ENCODE results near the gene TTLL8.

The TTLL8 gene

DNA sequence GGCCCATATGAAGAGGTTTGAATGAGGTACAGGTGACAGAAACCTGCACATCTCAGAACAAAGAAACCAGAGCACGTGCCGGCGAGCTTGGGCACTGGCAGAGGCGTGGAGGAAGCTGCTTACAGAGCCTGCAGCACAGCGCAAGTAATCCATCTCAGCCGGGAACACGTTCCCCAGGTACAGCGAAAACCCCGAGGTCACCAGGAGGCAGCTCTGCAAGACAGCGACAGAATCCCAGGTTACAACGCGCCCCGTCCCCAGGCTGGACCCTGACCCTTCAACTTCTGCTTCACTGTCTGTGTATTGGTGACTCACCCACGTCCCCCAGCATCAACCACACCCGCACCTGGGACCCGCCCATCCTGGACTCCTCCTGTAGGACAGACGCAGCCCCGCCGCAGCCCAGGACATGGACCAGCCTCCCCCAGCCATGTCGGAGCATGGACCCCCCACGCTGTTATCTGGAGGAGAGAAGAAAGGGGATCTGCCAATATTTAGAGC, 24.9 kb upstream of the TTLL8 start:
- DNase-seq (ENCODE audit: low read depth), result no peak

DNA sequence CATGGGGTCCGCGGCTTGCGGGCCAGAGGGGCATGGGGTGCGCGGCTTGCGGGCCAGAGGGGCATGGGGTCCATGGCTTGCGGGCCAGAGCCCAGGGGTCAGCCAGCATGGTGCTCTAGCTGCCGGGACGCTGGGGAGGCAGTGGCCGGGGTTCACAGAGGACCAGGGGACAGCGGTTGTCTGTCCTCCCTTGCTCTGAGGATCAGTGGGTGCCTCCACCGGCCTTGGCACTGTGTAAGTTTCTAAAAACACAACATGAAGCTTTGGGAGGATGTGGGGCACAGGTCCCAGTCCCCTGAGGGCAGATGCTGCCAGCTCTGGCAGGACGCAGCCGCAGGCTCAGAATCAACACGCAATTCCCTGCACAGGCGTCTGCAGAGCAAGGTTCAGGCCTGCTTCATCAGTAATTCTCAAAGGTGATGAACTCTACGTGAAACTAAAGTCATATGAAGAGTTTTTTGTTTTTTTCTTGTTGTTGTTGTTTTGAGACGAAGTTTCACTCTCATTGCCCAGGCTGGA, 24.2 kb upstream of the TTLL8 start:
- DNase-seq (ENCODE audit: low read depth), result no peak

DNA sequence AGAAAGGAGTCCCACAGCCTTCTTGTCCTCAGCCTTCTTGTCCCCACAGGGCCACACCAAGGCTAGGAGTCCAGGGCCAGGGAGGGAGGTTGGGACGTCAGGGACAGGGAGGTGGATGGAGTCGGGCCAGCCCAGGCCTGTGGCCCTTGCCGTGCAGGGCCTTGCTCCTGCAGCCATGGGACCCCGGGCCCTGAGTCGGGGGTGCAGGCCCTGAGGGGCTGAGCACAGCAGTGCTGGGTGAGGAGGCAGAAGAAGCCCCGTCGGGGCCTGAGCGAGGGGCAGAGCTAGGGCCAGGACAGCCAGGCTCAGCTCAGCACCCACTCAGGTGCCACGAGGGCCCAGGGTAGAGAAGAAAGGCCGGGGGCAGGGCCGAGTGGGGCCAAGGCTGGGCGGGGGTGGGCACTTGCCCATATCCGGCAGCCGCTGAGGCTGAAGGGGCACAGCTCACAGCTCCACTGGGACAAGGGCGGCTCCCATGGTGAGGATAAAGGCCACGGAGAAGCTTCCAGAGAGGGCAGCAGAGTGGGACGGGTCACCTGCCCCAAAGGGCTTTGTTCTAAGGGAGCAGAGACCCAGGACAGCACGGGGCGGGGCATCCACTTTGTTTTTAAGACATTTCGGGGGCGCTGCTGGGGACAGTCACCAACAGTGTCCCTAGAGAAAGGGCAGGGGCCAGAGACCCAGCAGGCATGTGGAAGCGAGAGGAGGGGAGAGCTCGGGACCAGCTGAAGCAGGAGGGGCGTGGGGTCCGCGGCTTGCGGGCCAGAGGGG, 23.5 kb upstream of the TTLL8 start:
- no peak for DNase-seq (ENCODE audit: low read depth)

DNA sequence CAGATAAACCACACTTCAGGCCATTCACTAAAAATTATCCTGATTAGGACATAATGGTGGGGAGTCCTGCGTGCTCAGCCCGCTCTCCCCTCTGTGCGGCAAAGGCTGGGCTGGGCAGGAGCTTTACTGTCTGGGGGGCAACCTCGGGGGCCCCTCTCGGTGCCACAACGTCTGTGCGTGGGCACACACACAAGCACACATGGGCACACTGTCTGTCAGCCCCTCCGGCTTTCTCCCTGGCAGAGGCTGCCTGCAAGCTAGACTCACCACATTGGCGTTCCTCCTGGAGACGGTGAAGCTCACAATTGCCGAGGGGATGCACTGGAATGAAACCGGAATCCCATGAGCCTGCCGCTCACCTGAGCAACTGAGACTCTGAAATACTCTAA, 22.0 kb upstream of the TTLL8 start:
- DNase-seq (ENCODE audit: low read depth), result no peak

DNA sequence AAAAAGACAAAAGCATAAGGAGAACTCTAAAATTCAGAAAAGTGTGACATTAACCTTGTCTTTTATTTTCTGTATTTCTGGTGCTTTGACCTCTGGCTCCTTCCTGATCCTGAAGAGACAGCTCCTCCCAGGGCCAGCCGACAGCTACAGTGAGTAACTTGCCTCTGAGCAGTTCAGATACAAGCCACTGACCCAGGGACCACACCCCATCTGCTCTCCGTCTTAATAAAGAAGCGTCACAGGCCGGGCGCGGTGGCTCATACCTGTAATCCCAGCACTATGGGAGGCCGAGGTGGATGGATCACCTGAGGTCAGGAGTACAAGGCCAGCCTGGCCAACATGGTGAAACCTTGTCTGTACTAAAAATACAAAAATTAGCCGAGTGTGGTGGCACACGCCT, 20.7 kb upstream of the TTLL8 start:
- DNase-seq (ENCODE audit: low read depth), result no peak

DNA sequence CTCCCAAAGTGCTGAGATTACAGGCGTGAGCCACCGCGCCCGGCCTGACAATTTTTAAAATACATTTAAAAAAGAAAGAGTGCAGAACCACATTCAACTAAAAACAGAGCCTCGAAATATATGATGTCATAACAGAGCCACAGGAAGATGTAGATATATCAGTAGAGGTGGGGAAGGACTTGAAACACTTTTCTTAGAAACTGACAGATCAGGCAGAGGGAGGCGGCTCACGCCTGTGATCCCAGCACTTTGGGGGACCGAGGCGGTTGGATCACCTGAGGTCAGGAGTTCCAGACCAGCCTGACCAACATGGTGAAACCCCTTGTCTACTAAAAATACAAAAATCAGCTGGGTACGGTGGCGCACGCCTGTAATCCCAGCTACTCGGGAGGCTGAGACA, 20.1 kb upstream of the TTLL8 start:
- no peak for DNase-seq (ENCODE audit: low read depth)

DNA sequence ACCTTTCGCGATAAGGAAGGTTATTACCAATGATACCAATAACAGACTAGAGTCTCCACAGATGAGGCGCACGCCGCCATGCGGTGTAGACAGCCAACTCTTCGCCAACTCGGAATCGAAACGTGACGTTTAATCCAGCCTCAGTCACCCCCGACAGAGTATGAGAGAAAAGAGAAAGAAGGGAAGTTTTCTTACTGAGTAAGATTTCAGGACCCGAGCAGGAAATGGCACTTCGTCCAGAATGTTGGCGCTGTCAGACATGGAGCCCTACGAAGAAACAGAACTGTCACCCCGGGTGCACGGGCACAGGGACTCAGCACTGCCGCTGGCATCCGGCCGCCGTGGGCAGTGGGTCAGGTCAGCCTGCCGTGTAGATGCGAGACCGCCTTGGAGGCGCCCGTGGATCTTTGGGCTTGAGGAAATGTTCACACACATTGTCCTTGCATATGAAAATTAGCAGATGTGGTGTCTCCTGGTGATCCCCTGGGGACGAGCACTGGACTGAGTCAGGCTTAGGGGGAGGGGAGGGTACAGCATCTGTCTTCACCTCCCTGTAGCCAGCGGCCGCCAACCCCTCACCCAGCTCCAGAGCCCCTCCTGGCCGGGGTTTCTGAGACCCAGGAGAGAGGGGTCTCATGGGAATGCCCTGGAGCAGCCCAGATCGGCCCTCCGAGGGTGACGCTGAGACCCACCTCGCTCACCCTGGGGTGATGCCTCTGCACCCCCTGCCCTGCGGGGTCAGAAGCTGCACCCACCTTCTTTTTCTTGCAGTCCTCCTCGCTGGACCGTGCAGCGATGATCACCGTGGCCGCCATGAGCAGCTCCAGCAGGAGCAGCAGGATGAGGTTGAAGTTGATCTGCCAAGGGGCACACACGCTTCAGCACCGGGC, 18.8 kb upstream of the TTLL8 start:
- DNase-seq (ENCODE audit: low read depth), result no peak

DNA sequence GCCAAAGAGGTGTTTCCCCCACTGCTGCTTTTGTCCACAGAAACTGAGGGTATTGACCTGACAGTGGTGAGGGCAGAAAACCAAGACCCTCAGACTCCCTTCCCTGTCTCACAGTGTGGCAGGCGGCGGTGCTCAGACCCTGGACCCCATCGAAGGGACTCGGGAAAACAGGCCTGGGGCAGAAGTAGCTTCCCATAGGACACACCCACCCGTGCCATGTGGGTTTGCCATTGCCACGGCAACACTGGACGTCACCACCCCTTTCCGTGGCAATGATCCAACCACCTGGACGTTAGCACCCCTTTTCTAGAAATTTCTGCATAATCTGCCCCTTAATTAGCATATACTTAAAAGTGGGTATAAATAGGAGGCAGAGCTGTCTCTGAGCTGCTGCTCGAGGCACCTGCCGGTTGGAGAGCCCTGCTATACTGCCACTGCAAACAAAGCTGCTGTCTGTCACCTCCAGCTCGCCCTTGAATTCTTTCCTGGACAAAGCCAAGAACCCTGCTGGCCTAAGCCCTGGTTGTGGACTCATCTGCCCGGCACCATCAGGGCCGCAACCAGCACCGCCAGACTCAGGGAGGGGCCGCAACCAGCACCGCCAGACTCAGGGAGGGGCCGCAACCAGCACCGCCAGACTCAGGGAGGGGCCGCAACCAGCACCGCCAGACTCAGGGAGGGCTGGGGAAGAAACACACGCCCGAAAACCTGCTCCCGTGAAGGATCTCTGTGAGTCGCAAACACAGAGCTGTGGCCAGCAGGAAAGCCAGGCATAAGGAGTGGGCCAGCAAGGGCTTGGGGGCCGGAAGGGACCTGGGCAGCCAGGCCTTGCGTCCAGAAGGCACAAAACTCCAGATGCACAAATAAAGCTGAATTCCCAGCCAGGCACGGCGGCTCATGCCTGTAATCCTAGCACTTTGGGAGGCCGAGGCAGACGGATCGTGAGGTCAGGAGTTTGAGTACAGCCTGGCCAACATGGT, 16.7 kb upstream of the TTLL8 start:
- DNase-seq (ENCODE audit: low read depth), result no peak

DNA sequence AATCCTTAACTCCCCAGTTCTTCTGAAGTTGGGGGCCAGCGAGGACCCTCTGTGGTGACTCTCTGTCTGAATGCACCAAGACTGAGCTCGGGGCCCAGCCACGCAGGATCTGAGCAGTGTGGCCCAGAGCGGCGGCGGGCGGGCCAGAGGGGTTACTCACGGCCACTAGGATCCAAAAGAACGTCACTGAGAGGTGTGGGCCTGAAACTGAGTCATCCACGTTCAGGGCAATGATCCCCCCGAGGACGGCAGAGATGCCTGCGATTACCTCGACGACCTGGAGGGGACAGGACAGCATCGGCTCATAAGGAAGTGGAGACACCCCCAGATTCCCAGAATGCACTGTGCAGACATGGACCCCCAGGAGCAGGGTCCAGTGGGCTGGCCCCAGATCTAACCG, 16.0 kb upstream of the TTLL8 start:
- DNase-seq (ENCODE audit: low read depth), result no peak

DNA sequence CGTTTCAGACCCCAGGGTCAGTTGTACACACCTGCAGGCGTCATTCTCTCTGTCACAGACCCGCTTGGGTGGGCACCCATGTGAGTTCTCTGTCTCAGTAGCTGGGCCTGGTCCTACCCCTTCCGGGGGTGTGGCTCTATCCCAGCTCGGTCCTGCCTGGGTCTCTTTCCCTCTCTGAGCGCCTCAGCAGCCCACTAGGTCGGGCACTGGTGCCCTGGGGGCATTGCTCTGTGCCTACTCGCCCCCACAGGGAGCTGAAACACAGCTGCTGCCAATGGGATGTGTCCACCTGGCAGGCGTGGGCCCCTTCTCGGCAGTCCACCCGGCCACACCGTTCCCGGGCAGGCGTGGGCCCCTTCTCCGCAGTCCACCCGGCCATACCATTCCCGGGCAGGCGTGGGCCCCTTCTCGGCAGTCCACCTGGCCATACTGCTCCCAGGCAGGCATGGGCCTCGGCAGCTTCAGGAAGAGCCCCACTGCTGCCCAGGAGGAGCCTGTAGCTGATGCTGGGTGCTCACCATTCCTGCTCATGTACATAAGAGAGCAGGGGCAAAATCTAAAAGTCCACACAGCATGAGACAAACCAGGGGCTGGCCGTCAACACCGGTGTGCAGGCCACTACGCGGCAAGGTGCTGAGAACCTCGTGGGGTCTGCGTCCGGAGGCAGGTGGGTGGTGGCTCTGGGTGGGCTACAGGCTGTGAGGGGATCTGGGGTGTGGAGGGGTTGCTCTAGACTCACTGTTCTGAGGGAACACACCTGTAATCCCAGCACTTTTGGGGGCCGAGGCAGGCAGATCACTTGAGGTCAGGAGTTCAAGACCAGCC, 14.8 kb upstream of the TTLL8 start:
- no peak for DNase-seq (ENCODE audit: low read depth)

DNA sequence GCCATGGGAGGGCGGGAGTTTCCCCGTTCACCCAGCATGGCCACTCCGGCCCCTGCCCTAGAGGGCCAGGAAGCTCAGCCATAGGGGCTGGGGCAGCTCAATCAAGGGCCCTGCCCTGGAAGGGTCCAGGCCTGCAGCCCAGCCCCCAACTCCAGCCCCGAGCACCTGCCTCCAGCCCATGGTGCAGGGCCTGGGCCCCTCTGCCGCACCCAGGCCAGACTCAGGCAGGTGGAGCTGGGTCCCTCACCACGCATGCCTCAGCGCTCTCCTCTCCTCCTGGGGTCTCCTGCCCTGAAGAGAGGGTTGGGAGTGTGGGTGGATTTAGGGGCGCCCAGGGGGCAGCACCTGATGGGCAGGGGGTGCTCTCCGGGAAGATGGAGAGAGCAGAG, 14.1 kb upstream of the TTLL8 start:
- DNase-seq (ENCODE audit: low read depth), result no peak

DNA sequence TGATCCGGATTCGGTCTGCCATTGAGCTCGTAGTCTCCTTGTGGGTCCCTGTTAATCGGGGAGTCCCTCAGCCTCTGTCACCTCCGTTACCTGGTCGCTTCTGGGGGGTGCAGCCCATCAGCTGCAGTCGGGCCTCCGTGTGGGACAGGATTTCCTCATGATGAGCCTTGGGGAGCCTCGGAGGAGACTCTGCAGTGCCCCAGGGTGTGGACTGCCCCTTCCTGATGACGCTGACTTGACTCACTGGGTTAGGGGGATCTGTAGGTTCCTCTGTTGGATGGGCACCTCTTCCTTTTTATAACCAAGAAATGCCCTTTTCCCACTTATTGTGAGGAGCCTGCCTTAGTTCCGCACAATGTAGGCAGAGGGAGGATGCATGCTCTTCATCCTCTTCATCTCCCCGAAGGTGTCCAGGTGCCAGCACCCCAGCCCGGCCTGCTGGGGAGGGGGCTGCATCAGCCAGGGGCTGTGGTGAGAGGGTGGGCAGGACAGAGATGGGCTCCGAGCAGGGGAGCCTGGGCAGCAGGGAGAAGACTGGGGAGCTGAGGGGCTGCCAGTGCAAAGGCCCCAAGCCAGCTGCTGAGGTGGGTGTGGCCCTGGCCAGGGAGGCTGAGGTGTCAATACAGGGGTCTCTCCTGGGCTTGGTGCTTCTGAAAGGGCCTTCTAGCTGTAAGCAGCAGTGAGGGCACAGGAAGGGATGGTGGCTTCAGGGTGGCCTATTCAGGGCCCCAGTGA, 13.5 kb upstream of the TTLL8 start:
- DNase-seq (ENCODE audit: low read depth), result no peak

DNA sequence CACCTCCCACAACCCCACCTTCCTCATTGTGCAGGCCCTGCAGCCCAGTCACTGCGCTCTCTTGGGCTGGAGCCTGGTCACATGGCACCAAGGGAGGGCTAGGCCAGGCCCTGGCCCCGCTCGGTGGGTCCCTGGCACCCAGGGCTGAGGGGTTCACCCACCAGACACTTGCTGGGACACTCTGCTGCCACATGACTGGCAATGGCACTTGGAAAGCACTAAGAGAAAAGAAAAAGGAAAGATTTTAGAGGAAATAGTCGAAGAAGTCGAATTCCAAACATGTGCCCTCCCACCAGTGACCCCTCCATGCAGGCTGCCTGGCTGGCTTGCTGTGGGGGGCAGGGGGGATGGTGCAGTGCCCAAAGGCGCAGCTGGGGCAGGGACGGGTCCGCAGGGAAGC, 12.3 kb upstream of the TTLL8 start:
- no peak for DNase-seq (ENCODE audit: low read depth)

DNA sequence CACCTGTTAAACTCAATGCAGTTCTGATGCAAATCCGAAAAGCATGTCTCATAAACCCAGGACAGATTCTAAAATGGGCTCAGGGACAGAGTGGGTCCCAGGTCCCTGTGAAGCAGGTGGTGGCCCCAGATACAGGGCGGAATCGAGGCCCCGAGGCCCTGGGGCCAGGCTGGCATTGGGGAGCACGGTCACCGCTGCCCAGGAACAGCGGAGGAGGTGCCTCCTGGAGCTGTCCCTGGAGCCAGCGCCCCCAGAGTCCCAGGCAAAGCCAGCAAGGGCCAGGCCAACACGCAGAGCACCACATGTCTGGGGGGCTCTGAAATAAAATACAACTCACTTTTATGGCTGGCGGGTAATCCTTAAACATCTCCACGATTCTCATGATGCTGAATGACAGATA, 10.0 kb upstream of the TTLL8 start:
- DNase-seq (ENCODE audit: low read depth), result no peak

DNA sequence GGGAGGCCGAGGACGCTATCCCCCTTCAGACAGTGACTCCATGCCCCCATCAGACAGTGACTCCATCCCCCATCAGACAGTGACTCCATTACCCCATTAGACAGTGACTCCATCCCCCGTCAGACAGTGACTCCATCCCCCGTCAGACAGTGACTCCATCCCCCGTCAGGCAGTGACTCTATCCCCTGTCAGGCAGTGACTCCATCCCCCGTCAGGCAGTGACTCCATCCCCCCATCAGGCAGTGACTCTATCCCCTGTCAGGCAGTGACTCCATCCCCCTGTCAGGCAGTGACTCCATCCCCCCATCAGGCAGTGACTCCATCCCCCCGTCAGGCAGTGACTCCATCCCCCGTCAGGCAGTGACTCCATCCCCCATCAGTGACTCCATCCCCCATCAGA, 9.1 kb upstream of the TTLL8 start:
- DNase-seq (ENCODE audit: low read depth), result no peak

DNA sequence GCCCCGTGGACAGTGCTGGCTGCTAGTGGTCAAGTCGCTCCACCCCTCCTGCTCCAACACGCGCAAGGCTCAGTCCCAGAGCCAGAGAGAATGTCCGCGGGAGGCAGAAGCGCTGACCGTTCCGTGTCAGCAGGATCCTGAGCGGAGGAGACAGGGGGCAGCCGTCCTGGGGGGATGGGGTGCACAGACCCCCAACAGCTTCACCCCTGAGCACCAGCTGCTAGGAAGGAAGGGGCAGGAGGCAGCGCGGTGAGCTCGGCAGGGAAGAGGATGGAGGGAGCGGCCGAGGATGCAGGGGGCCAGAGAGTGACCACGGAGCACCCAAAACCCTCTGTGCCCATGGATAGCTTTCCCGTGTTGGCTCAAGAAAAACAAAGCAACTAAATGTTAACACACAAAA, 6.4 kb upstream of the TTLL8 start:
- DNase-seq (ENCODE audit: low read depth), result no peak

DNA sequence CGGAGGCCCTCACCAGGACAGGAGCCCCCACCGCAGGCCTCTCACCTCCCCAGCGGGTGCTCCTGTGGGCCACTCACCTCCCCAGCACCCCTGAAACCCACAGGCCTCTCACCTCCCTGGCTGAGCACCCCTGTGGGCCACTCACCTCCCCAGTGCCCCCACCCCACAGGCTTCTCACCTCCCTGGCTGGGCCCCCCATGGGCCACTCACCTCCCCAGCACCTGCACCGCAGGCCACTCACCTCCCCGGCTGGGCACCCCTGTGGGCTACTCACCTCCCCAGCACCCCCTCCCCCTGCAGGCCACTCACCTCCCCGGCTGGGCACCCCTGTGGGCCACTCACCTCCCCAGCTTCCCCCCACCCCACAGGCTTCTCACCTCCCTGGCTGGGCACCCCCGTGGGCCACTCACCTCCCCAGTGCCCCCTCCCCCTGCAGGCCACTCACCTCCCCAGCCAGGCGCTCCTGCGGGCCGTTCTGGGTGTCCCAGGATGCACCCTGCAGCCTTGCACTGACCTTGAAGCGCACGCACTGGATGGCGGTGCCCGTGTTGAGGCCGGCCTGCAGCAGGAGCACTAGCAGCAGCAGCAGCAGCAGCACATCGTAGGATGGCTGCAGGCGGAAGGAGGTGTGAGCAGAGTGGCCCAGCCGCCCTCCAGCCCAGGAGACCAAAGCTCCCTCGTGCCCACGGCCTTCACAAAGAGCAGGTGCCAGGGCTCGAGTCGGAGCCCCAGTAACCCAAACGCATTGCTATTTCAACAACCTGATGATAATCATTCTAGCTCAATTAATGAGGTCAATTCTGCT, 5.7 kb upstream of the TTLL8 start:
- DNase-seq (ENCODE audit: low read depth), result no peak

DNA sequence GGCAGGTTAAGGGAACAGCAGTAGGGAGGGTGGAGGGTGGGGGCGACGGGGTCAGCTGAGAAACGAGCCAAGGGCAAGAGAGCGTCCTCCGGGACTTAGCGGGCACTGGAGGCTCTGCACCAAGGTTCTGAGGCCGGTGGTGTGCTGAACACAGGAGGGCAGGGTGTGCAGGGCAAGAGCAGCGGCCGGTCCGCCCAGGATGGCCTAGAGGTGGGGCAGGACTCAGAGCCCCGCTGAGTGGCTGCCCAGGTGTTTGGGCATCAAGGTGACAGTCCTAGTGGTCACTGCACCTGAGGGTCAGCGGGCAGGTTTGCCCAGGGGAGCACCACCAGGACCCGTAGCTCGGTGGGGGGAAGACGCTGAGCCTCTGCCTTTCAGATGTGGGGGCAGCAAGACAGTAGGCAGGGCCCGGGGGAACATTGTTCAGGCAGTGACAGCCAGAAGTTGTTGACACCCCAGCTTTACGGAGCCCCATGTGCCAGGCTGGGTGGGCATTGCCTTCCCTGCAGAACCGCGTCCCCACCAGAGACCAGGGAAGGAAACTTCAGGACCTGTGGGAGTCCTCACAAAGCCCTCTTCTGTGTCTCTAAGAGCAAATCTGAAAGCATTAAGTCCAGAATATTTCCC, 4.5 kb upstream of the TTLL8 start:
- no peak for DNase-seq (ENCODE audit: low read depth)

DNA sequence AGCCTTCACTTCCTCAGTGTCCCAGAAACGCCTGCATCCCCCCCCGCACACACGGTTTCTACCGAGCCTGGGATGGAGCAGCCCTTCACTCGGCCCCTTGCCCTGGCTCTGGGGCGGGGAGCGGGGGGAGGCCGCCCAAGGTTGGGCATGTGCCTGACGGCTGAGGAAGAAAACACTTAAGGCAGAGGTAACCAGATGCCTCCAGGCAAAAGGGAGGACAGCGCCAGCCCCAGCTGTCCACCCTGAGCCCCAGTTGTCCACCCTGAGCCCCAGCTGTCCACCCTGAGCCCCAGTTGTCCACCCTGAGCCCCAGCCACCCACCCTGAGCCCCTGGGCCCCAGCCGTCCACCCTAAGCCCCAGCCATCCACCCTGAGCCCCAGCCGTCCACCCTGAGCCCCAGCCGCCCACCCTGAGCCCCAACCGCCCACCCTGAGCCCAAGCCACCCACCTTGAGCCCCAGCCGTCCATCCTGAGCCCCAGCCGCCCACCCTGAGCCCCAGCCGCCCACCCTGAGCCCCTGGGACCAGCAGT, 3.8 kb upstream of the TTLL8 start:
- no peak for DNase-seq (ENCODE audit: low read depth)

All from stimulated activated CD8-positive, alpha-beta memory T cell treated with anti-CD3 and anti-CD28 coated beads, Interleukin-15, amount 100 ng/mL, for 1 hour (primary cell).